ENCODE data around the gene AGGF1. TPM values are rescaled to one million over a fixed set of nuclear protein-coding genes. Genes with fewer than 3 reads are reported as not detected.

The AGGF1 gene
- total RNA-seq, 1 donor from 2014 or later: 23.7 TPM

GRCh38 chr5:77033338-77033737 lies 3.1 kb downstream of the AGGF1 start:
- Mint-ChIP-seq H3K4me1 (ENCODE audit: unreplicated experiment) (peaks cover 20% of the 10 kb centered on the region), H3K27ac (ENCODE audit: unreplicated experiment) (no peak overlapping the region), H3K27me3 (ENCODE audit: unreplicated experiment) (no peaks in the 10 kb centered on the region), H3K9me3 (ENCODE audit: unreplicated experiment) (no peaks in the 10 kb centered on the region), H3K4me3 (ENCODE audit: unreplicated experiment) (no peak overlapping the region), H3K36me3 (ENCODE audit: unreplicated experiment) (peaks cover 17% of the 10 kb centered on the region)
- TF ChIP-seq CTCF (IDR thresholded peaks at IDR 0.05): no peak
- DNase-seq (ENCODE audit: extremely low spot score, unreplicated experiment): no peak

DNA sequence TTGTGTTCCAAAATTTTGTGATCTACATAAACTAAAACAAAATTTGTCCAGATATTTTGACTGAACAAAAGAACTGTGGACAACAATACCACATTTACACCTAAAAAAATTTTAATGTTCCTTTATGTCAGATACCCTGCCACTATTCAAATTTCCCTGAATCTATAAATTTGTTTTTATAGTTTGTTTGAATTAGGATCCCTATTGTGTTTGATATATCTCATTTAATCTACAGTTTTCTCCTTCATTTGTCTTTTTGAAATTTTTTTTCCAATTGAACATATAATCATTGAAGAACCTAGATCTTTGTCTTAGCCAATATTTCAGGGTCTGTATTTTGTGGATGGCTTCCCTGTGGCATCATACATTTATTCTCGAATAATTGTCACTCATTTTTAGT lies 5.7 kb downstream of the AGGF1 start:
- Mint-ChIP-seq H3K36me3 (ENCODE audit: unreplicated experiment) (peaks cover 33% of the 10 kb centered on the region), H3K27me3 (ENCODE audit: unreplicated experiment) (no peaks in the 10 kb centered on the region), H3K4me1 (ENCODE audit: unreplicated experiment) (peaks cover 15% of the 10 kb centered on the region), H3K27ac (ENCODE audit: unreplicated experiment) (no peak overlapping the region), H3K4me3 (ENCODE audit: unreplicated experiment) (no peak overlapping the region), H3K9me3 (ENCODE audit: unreplicated experiment) (no peaks in the 10 kb centered on the region)
- no peak for DNase-seq (ENCODE audit: extremely low spot score, unreplicated experiment)
- TF ChIP-seq CTCF (IDR thresholded peaks at IDR 0.05): no peak

DNA sequence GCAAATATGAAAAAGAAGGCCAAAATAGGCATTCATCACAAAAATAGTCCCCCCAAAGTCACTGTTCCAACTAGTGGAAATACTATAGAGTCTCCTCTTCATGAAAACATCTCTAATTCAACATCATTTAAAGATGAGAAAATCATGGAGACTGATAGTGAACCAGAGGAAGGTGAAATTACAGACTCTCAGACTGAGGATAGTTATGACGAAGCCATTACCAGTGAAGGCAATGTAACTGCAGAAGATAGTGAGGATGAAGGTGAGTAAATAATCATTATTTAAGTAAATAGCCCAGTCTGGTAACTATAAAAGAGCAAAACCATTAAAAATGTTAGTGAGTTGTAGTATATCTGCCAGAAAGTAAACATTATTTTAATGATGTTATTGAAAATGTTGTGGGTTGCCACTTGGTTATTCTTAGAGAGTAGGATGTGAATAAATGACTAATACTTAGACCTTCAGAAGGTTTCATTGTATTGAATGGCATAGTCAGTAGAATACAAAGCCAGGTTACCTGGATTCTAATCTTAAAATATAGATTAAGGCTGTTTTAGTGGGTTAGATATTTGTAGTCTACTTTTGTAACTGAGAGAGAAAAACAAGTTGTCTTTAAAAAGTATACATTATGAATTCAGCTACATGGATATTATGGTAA lies 16.3 kb downstream of the AGGF1 start:
- H3K36me3 Mint-ChIP-seq (ENCODE audit: unreplicated experiment): peaks cover 39% of the 10 kb centered on the region
- no peak overlapping the region for H3K27ac Mint-ChIP-seq (ENCODE audit: unreplicated experiment)

GRCh38 chr5:77064040-77064439 lies 33.8 kb downstream of the AGGF1 start:
- H3K36me3 Mint-ChIP-seq (ENCODE audit: unreplicated experiment): peaks cover 59% of the 10 kb centered on the region
- H3K4me1 Mint-ChIP-seq (ENCODE audit: unreplicated experiment): peaks cover 4% of the 10 kb centered on the region
- no peak for TF ChIP-seq CTCF (IDR thresholded peaks at IDR 0.05)
- H3K9me3 Mint-ChIP-seq (ENCODE audit: unreplicated experiment): no peaks in the 10 kb centered on the region
- H3K27ac Mint-ChIP-seq (ENCODE audit: unreplicated experiment): no peak overlapping the region
- no peak for DNase-seq (ENCODE audit: extremely low spot score, unreplicated experiment)
- no peaks in the 10 kb centered on the region for H3K27me3 Mint-ChIP-seq (ENCODE audit: unreplicated experiment)
- no peak overlapping the region for H3K4me3 Mint-ChIP-seq (ENCODE audit: unreplicated experiment)

More for the DNA sequence above, 16.3 kb downstream of the AGGF1 start:
- no peak for TF ChIP-seq CTCF (IDR thresholded peaks at IDR 0.05)
- Mint-ChIP-seq H3K9me3 (ENCODE audit: unreplicated experiment) (no peaks in the 10 kb centered on the region), H3K4me1 (ENCODE audit: unreplicated experiment) (no peaks in the 10 kb centered on the region), H3K27me3 (ENCODE audit: unreplicated experiment) (no peaks in the 10 kb centered on the region), H3K4me3 (ENCODE audit: unreplicated experiment) (no peak overlapping the region)
- no peak for DNase-seq (ENCODE audit: extremely low spot score, unreplicated experiment)

DNA sequence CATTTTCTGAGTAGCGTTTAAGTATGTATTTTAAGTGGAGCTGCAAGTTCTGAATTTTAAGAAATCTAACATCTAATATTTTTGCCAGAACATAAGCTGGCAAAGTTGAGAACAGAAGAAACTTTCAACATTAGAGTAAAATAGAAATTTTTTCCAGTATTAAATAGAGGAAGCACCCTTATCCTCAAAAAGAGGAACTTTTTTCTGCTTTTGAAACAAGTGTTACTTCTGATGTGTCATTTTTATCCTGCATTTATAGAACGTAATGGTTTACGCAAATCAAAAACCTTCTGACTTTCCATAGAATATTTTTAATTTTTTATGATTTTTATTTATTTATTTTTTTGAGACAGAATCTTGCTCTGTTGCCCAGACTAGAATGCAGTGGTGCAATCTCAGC lies 35.1 kb downstream of the AGGF1 start:
- no peak for TF ChIP-seq CTCF (IDR thresholded peaks at IDR 0.05)
- Mint-ChIP-seq H3K4me3 (ENCODE audit: unreplicated experiment) (no peak overlapping the region), H3K36me3 (ENCODE audit: unreplicated experiment) (peaks cover 51% of the 10 kb centered on the region), H3K27ac (ENCODE audit: unreplicated experiment) (no peak overlapping the region), H3K27me3 (ENCODE audit: unreplicated experiment) (no peaks in the 10 kb centered on the region), H3K4me1 (ENCODE audit: unreplicated experiment) (peaks cover 4% of the 10 kb centered on the region), H3K9me3 (ENCODE audit: unreplicated experiment) (no peaks in the 10 kb centered on the region)
- DNase-seq (ENCODE audit: extremely low spot score, unreplicated experiment): no peak

Measured in osteocyte (in vitro differentiated cells).